ENCODE measurements around the gene LMF1.

LMF1 gene

GRCh38 chr16:937311-937710 lies 33.5 kb downstream of the LMF1 start:
- TF ChIP-seq CTCF (IDR thresholded peaks at IDR 0.05; ENCODE audit: extremely low read depth, missing control alignments), result no peak
- no peak for DNase-seq (ENCODE audit: low spot score)

- TF ChIP-seq CTCF (IDR thresholded peaks at IDR 0.05; ENCODE audit: extremely low read depth, missing control alignments), result no peak
- no peak for DNase-seq (ENCODE audit: low spot score)
These were observed 35.1 kb downstream of the LMF1 start for GRCh38 chr16:935684-936083.

- TF ChIP-seq CTCF (IDR thresholded peaks at IDR 0.05; ENCODE audit: extremely low read depth, missing control alignments), result no peak
- no peak for DNase-seq (ENCODE audit: low spot score)
These were observed 36.6 kb downstream of the LMF1 start for GRCh38 chr16:934178-934577.

GRCh38 chr16:933581-933980 lies 37.2 kb downstream of the LMF1 start:
- TF ChIP-seq CTCF (IDR thresholded peaks at IDR 0.05; ENCODE audit: extremely low read depth, missing control alignments), result no peak
- DNase-seq (ENCODE audit: low spot score), result no peak

GRCh38 chr16:932831-933330 lies 37.9 kb downstream of the LMF1 start:
- TF ChIP-seq CTCF (IDR thresholded peaks at IDR 0.05; ENCODE audit: extremely low read depth, missing control alignments), result no peak
- no peak for DNase-seq (ENCODE audit: low spot score)

- no peak for DNase-seq (ENCODE audit: low spot score)
- TF ChIP-seq CTCF (IDR thresholded peaks at IDR 0.05; ENCODE audit: extremely low read depth, missing control alignments), result no peak
These were observed 38.9 kb downstream of the LMF1 start for GRCh38 chr16:931626-932500.

GRCh38 chr16:931171-931570 lies 39.6 kb downstream of the LMF1 start:
- no peak for TF ChIP-seq CTCF (IDR thresholded peaks at IDR 0.05; ENCODE audit: extremely low read depth, missing control alignments)

More at GRCh38 chr16:931171-931570, 39.6 kb downstream of the LMF1 start:
- no peak for DNase-seq (ENCODE audit: low spot score)
